Adrenal gland (tissue), 5 donors: ENCODE results near the gene RRBP1.

Source experiments
- POLR2A ChIP-seq, 2 donors: fragments of 450-650 bp; IDR thresholded peaks; one replicate each; pipeline ENCODE4 v1.6.1; 2017; ENCODE audit warnings: antibody characterized with exemption in 2 of 2, mild to moderate bottlenecking in 2 of 2, moderate library complexity in 1 of 2
- TF ChIP-seq, protein P1 (sequence below), 6 experiments: fragments of 450-650 bp in 4 of 6; fragments of 200-600 bp in 2 of 6; sonication (generic) in 1 of 6; IDR thresholded peaks; 1 replicate in 5 of 6; 2 replicates in 1 of 6; pipeline versions ENCODE4 v1.5.1 to v1.8.0; 2016 to 2021; ENCODE audit warnings: antibody characterized with exemption in 6 of 6, mild to moderate bottlenecking in 2 of 6, moderate library complexity in 1 of 6
- donor health status: DM: no; HTN: no; CAD: no.

DNA sequence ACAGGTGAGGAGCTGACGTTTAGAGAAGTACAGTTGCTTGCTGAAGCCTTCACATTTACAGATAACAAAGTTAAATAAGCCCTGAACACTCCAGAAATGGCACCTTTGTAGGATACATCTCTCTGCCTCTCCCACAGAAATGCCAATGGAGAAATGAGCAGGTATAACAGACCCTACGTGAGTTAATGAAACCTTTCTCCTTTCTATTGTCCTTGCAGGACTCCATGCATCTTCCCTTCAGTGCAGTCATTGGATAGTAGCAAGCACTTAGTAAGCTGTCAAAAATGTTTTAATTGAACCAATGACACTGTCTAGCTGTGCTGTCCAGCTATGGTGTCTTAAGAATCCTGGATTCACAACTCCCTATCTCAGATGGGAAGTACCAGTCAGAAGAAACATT, 8.1 kb upstream of the RRBP1 start:
- TF ChIP-seq POLR2A (IDR thresholded peaks at IDR 0.05), result no peak
- TF ChIP-seq, protein P1, sequence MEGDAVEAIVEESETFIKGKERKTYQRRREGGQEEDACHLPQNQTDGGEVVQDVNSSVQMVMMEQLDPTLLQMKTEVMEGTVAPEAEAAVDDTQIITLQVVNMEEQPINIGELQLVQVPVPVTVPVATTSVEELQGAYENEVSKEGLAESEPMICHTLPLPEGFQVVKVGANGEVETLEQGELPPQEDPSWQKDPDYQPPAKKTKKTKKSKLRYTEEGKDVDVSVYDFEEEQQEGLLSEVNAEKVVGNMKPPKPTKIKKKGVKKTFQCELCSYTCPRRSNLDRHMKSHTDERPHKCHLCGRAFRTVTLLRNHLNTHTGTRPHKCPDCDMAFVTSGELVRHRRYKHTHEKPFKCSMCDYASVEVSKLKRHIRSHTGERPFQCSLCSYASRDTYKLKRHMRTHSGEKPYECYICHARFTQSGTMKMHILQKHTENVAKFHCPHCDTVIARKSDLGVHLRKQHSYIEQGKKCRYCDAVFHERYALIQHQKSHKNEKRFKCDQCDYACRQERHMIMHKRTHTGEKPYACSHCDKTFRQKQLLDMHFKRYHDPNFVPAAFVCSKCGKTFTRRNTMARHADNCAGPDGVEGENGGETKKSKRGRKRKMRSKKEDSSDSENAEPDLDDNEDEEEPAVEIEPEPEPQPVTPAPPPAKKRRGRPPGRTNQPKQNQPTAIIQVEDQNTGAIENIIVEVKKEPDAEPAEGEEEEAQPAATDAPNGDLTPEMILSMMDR (IDR thresholded peaks at IDR 0.05), result no peak
